GM23248 (cell line): Measurements from ENCODE around the gene MAP2K5.

Source experiments
- EZH2 ChIP-seq: fragments of 200-600 bp; sonication (generic); IDR thresholded peaks from 2 replicates; pipeline ENCODE4 v1.6.1; 2018; ENCODE audit warnings: antibody characterized with exemption, mild to moderate bottlenecking; ENCODE audit not compliant: insufficient read depth, poor library complexity, severe bottlenecking
- EZH2phosphoT487 ChIP-seq: fragments of 200-600 bp; sonication (generic); IDR thresholded peaks from 2 replicates; pipeline ENCODE4 v1.6.1; 2018; ENCODE audit warnings: antibody characterized with exemption, moderate library complexity, mild to moderate bottlenecking, low read depth; ENCODE audit not compliant: insufficient read depth

GRCh38 chr15:67824197-67824968, 281.9 kb downstream of the MAP2K5 start:
- TF ChIP-seq EZH2 = peak; percentile 74
- TF ChIP-seq EZH2phosphoT487 = no peak
